NCI-H82 treated with DMSO at 0.1 percent for 48 hours (cell line): Measurements from ENCODE around the gene FABP3.

Source experiments
- DNase-seq: peaks from one replicate; lab custom pipeline; 2025; ENCODE audit not compliant: unreplicated experiment; lab: John Stamatoyannopoulos, UW

FABP3 gene

GRCh38 chr1:31372751-31373055 is 173 bp downstream of the FABP3 start:
- no peak for DNase-seq

DNA sequence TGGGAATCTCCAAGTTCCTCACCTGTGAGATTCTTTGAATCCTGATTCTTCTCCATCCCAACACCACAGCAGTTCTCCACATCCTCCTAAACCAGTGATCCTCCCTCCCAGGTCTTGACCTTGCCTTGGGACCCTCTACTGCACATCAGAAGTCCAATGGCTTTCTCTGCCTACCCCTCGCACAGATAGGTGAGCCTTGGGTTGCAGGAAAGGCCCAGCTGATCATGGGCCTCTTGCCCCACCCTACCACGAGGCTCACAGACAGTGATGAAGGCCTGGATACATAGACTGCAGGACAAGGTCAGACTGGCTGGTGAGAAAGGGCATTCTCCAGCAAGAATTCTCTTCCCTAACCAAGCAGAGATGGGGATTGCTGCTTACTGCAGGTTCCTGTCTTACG is 825 bp downstream of the FABP3 start:
- no peak for DNase-seq

GRCh38 chr1:31371121-31371959 is 1.5 kb downstream of the FABP3 start:
- no peak for DNase-seq

DNA sequence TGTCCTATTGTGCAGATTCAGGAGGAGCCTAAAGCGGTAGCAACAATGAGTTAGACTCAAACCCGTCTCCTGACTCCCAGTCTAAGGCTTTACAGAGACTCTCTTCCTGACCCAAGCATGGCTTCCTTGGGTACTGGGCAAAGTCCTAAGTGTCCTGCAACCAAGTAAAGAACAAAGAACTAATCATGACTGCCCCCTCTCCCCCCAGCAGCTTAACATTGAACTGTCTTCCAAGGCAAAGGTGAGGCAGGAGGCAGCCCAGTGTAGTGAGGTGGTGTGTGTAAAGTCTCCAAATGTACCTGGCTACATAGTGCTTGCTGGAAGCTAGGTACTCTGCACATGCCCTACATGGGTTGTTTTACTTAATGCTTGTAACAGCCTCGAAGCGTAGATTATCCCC is 2.3 kb downstream of the FABP3 start:
- DNase-seq, result no peak

- DNase-seq, result no peak
These were observed 2.9 kb downstream of the FABP3 start for GRCh38 chr1:31370021-31370420.

DNA sequence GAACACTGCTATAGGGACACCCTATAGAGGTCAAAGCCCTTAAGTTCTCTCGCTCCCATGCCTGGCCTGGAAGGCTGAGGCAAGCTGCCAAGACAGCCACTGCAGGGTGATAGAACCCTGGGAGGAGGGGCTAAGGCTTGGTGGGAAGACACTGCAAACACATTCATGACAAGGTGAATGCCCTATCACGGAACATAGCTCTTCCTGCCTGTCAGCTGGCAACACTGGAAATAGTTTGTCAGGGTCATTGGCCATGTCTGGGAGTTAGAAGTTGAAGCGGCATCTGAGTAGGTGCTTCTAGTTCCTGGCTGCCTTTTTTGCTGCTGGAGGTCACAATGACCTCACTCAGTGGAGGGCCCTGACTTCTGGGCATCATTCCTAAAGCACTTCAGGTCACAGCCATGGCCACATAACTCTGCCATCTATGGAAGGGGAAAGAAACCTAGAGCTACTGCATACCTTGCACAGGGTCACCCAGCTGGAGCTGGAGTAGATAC is 4.2 kb downstream of the FABP3 start:
- DNase-seq, result no peak

DNA sequence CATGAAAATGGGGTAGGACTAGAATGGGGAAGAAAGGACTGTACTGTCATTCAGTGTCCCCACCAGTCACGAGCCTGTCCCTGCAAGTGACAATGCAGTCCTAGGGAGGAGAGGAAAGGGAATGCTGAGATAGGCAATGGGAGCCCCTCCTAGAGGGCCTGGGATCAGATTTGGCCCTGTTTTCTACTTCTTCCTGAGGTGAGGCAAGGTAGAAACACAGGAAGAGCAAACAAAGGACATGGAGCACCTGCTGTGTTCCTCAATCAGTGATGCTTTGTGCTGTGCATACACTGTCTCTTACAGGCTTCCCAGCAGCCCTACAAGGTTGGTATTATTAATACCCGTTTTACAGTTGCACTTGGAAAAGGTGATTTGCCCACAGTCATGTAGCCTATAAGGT is 6.1 kb downstream of the FABP3 start:
- DNase-seq, result no peak

DNA sequence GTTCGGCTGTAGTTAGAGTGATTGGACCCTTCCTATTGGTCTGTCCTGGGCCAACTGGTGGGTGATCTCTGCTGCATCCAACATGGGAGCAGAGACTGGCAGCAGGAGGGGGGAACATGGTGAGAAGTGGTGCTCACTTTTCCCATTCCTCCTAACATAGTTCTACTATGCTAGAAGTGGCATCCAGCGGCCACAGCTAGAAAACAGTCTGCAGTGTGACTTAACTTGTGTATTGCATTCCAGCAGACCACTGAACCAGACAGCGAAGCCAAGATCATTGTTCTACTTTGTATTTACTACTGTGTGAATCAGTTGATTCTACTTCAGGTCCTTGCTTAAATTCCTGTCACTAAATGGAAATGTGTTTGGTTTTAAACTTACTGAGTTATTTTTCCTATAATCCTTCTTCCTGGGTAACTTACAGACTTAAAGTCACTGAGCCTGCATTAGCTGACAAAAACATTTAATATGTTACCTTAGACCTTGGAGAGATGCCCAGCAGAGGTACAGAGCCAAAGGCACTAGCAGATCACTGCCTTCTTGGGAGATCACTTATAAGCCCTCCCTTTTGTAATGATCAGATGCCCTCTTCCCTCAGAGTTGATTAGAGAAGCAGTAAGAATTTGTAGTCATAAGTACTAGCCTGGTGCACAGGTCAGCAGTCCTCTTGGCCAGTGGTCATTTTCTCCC is 8.2 kb downstream of the FABP3 start:
- DNase-seq, result no peak

DNA sequence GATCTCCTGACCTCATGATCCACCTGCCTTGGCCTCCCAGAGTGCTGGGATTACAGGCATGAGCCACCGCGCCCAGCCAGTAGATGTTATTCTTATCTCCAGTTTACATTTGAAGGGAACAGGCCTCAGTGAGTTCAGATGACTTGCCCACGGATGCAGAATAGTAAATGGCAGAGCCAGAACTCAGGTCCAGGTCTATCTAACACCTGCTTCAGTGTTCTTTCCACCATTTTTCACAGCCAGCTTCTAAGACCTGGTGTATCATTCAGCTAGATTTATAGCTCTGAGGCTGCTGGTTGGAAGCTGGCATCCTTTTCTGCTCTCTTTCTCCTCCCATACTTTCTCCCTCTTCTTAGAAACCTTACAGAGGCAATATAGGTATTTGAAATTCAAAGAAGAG is 10.8 kb downstream of the FABP3 start:
- DNase-seq, result no peak

- DNase-seq, result no peak
These were observed 11.3 kb downstream of the FABP3 start for GRCh38 chr1:31361607-31362006.

- DNase-seq, result no peak
These were observed 16.4 kb downstream of the FABP3 start for GRCh38 chr1:31356427-31356826.

- no peak for DNase-seq
These were observed 18.6 kb downstream of the FABP3 start for GRCh38 chr1:31354283-31354682.

DNA sequence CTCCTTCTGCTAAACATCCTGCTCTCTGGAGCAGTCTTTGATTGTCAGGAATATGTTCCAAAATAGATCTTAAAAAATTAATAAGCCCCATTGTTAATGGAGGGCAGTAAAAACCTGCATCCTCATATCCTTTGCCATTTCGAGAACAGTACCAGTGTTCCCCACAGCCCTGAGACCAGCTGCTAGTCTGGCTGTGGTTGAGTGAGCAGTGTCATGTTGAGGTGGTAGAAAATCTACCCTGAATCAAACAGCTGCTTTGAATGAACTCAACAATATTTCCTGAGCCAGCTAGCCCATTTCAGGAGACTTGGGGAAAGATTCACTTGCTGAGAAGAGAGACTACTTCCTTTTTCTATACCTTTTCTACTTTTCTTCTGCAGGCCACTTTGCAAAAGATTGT is 24.4 kb downstream of the FABP3 start:
- no peak for DNase-seq

DNA sequence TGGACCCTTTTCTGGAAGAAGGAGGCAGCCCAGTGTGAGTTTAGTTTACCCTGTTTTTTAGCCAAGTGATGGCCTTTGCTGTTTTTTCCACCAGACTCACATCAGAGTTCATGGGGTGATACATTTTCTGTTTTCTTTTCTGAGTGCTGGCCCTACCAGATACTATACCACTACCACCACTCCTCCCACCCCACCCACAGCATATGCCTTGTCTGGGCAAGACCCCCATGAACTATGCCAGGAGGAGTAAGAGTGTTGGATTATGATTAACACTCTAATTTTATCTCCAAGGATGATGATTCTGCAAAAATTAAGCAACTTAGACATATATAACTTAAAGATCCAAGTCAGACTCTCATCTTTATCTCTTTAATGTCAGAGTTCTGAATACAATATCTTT is 26.1 kb downstream of the FABP3 start:
- no peak for DNase-seq

GRCh38 chr1:31345635-31346034 is 27.2 kb downstream of the FABP3 start:
- no peak for DNase-seq

GRCh38 chr1:31344503-31344902 is 28.4 kb downstream of the FABP3 start:
- no peak for DNase-seq

DNA sequence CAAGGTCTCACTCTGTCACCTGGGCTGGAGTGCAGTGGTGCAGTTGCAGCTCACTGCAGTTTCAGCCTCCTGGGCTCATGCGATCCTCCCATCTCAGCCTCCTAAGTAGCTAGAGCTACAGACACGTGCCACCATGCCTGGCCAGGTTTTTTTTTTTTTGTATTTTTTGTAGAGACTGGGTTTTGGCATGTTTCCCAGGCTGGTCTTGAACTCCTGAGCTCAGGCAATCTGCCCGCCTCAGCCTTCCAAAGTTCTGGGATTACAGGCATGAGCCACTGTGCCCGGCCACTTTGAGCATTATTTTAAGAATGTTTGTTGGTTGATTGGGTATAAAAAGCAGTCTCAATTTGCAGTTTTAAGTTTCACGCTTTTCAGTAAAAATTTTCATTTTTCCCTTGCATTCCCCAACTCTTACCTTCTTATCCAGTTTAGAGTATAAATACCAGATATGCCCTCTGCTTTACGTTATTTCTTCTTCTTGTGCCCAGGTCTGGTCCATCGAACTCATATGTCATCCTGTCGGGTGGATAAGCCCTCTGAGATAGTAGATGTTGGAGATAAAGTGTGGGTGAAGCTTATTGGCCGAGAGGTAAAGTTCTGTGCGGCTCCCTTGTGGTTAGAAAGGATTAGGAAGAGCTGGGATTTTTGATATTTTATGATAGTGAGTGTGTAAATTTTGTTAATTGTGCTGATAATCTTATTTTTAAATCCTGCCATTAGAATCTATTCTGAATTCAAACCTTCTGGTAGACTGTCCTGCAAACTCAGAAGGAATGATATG is 36.0 kb downstream of the FABP3 start:
- DNase-seq, result no peak

DNA sequence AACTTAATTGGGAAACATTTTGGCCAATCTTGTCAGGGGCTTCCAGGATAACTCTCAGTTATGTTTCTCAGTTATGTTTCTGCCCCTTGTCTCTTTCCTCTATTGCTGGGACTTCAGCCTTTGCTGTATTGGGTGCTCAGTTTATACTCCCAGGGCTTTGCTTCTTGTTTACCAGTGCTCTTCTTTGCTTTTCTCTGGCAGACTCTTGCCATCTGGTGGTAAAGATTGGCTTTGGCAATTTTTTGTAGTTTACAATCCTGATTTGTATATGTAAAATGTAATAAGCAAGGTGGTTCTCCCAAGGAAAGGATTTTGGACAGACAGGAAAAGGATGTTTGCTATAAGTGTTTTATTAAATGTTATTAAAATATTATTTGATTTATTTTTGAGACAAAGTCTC is 37.9 kb downstream of the FABP3 start:
- DNase-seq, result peak; percentile 69

- no peak for DNase-seq
These were observed 45.5 kb downstream of the FABP3 start for GRCh38 chr1:31327381-31327780.

GRCh38 chr1:31326461-31326860 is 46.4 kb downstream of the FABP3 start:
- DNase-seq, result peak; percentile 44

DNA sequence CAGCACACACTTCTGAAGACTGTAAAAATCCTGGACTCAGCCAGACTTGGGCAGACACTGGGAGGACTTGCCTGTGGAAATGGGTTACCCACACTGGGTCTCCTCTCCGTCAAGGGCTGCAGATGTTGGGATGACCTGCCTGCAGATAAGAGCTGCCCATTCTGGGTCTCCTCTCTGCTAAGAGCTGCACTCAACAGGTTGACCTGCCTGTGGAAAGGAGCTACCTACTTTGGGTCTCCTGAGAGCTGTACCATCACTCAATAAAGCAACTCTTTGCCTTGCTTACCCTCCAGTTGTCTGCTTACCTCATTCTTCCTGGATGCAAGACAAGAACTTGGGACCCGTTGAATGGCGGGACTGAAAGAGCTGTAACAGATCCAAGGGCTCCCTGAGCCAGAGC is 47.9 kb downstream of the FABP3 start:
- DNase-seq, result no peak

- DNase-seq, result no peak
These were observed 48.8 kb downstream of the FABP3 start for GRCh38 chr1:31324093-31324492.
